Liver (tissue), 9 donors: ENCODE measurements around the gene RNF135. TPM values are rescaled to one million over a fixed set of nuclear protein-coding genes. Genes with fewer than 3 reads are reported as not detected.
"Not testable (repeated sequence)": the region's sequence is repeated elsewhere in the genome, so short reads cannot be mapped to it uniquely, and the experiment has no call there.

Experiments
- DNase-seq: peaks from one replicate; pipeline ENCODE4 v3.0.0-alpha.2; 2017; ENCODE audit warnings: low spot score
- H3K27ac ChIP-seq, 2 donors: one replicate each; pipeline ENCODE4 v1.7.0; 2013; ENCODE audit warnings: inconsistent platforms in 2 of 2, low read length in 2 of 2, control low read depth in 1 of 2, low read depth in 1 of 2, mild to moderate bottlenecking in 1 of 2
- H3K27me3 ChIP-seq, 4 donors: one replicate each; pipeline versions ENCODE4 v1.6.1 to v1.7.0; 2013; ENCODE audit warnings: low read length in 3 of 4, inconsistent platforms in 1 of 4, mild to moderate bottlenecking in 1 of 4, moderate library complexity in 1 of 4; ENCODE audit not compliant: control insufficient read depth in 4 of 4, insufficient read depth in 4 of 4
- H3K36me3 ChIP-seq, 4 donors: one replicate each; pipeline versions ENCODE4 v1.6.1 to v1.7.0; 2013; ENCODE audit warnings: low read length in 3 of 4, mild to moderate bottlenecking in 3 of 4, low read depth in 1 of 4, moderate library complexity in 1 of 4; ENCODE audit not compliant: control insufficient read depth in 4 of 4, insufficient read depth in 3 of 4
- H3K4me1 ChIP-seq, 4 donors: one replicate each; pipeline versions ENCODE4 v1.6.1 to v1.7.0; 2013; ENCODE audit warnings: low read length in 3 of 4, mild to moderate bottlenecking in 3 of 4, moderate library complexity in 1 of 4; ENCODE audit not compliant: control insufficient read depth in 4 of 4, insufficient read depth in 4 of 4
- H3K4me3 ChIP-seq, 3 donors: one replicate each; pipeline versions ENCODE4 v1.6.1 to v1.7.0; 2013; ENCODE audit warnings: low read length in 3 of 3, control low read depth in 1 of 3, low read depth in 1 of 3, mild to moderate bottlenecking in 1 of 3
- H3K9ac ChIP-seq, 2 donors: one replicate each; pipeline ENCODE4 v1.7.0; 2013; ENCODE audit warnings: low read length in 2 of 2, mild to moderate bottlenecking in 2 of 2, moderate library complexity in 2 of 2, control low read depth in 1 of 2, low read depth in 1 of 2
- H3K9me3 ChIP-seq, 4 donors: one replicate each; pipeline versions ENCODE4 v1.6.1 to v1.7.0; 2013; ENCODE audit warnings: low read length in 3 of 4; ENCODE audit not compliant: control insufficient read depth in 4 of 4
- ATF3 ChIP-seq: IDR thresholded peaks from 2 replicates; pipeline ENCODE4 v1.6.1; 2016; ENCODE audit warnings: antibody characterized with exemption
- CTCF ChIP-seq: fragments of 150-350 bp; IDR thresholded peaks from 2 replicates; pipeline ENCODE4 v1.5.1; 2017; ENCODE audit warnings: improper control_type of control experiment, low read depth, low read length; ENCODE audit not compliant: missing input control
- EGR1 ChIP-seq, 2 donors: IDR thresholded peaks; 2 replicates each; pipeline ENCODE4 v1.6.1; 2016 to 2018; ENCODE audit warnings: antibody characterized with exemption in 2 of 2, low read depth in 2 of 2
- FOXA1 ChIP-seq: IDR thresholded peaks from 2 replicates; pipeline ENCODE4 v1.6.1; 2016; ENCODE audit warnings: antibody characterized with exemption
- FOXA2 ChIP-seq: IDR thresholded peaks from 2 replicates; pipeline ENCODE4 v1.6.1; 2016; ENCODE audit warnings: antibody characterized with exemption
- GABPA ChIP-seq, 2 donors: IDR thresholded peaks in 1 of 2; conservative IDR thresholded peaks in 1 of 2; 2 replicates each; pipeline ENCODE4 v1.6.1; 2016; ENCODE audit warnings: antibody characterized with exemption in 2 of 2, mild to moderate bottlenecking in 1 of 2, moderate library complexity in 1 of 2
- HNF4A ChIP-seq, 2 donors: conservative IDR thresholded peaks; 2 replicates each; pipeline ENCODE4 v1.6.1; 2016; ENCODE audit warnings: antibody characterized with exemption in 2 of 2, mild to moderate bottlenecking in 2 of 2
- HNF4G ChIP-seq: IDR thresholded peaks from 2 replicates; pipeline ENCODE4 v1.6.1; 2016; ENCODE audit warnings: antibody characterized with exemption
- JUND ChIP-seq, 2 donors: IDR thresholded peaks; 2 replicates each; pipeline ENCODE4 v1.6.1; 2016; ENCODE audit warnings: antibody characterized with exemption in 2 of 2
- MAX ChIP-seq: IDR thresholded peaks from 2 replicates; pipeline ENCODE4 v1.6.1; 2016; ENCODE audit warnings: antibody characterized with exemption
- NR2F2 ChIP-seq: IDR thresholded peaks from 2 replicates; pipeline ENCODE4 v1.6.1; 2016; ENCODE audit warnings: antibody characterized with exemption
- REST ChIP-seq: IDR thresholded peaks from 2 replicates; pipeline ENCODE4 v1.6.1; 2016; ENCODE audit warnings: antibody characterized with exemption, mild to moderate bottlenecking
- RXRA ChIP-seq, 2 donors: IDR thresholded peaks; 2 replicates each; pipeline ENCODE4 v1.6.1; 2017 to 2018; ENCODE audit warnings: antibody characterized with exemption in 2 of 2, mild to moderate bottlenecking in 1 of 2
- SP1 ChIP-seq: IDR thresholded peaks from 2 replicates; pipeline ENCODE4 v1.6.1; 2018; ENCODE audit warnings: antibody characterized with exemption, mild to moderate bottlenecking
- TAF1 ChIP-seq: conservative IDR thresholded peaks from 2 replicates; pipeline ENCODE4 v1.6.1; 2016; ENCODE audit warnings: antibody characterized with exemption, mild to moderate bottlenecking
- YY1 ChIP-seq: IDR thresholded peaks from 2 replicates; pipeline ENCODE4 v1.6.1; 2016; ENCODE audit warnings: antibody characterized with exemption, mild to moderate bottlenecking
- ZBTB33 ChIP-seq: IDR thresholded peaks from 2 replicates; pipeline ENCODE4 v1.6.1; 2016; ENCODE audit warnings: antibody characterized with exemption
- WGBS: extraction: QIAGEN DNeasy Blood & Tissue Kit; methylation state at CpG from one replicate; pipeline ENCODE4 v1.1.7; 2013; 5-methylcytosine and 5-hydroxymethylcytosine counted together
- polyA plus RNA-seq, 2 donors: library from polyadenylated mRNA; stranded (reverse) in 1 of 2; unstranded in 1 of 2; fragments of 200-250 nt in 1 of 2; fragments of >200 nt in 1 of 2; fragmentation: Nextera tagmentation in 1 of 2; extraction: Ambion mirVana in 1 of 2; gene quantifications; one replicate each; pipeline versions ENCODE4 v1.2.1 to v1.2.3, GENCODE V29; 2013 to 2015
- total RNA-seq, 2 donors: library from RNA; depleted of rRNA; stranded (reverse); fragments of >200 nt; gene quantifications; one replicate each; pipeline ENCODE4 v1.2.3, GENCODE V29; 2014
- donor health status: healthy.
- donor health status: healthy.
- donor health status: healthy.
- donor health status: healthy.
- donor health status: healthy.

RNF135 gene
- total and polyA plus RNA-seq, 4 donors, result 3.4 to 5.5 (median 3.7) TPM

- H3K4me1 ChIP-seq, result no peaks in the 10 kb centered on the region
- H3K9ac ChIP-seq, result no peak overlapping the region
- peaks cover 0 to 2% (median 0%) of the 10 kb centered on the region in 4 donors for H3K36me3 ChIP-seq
- TF ChIP-seq MAX, result no peak
- TF ChIP-seq HNF4G, result no peak
- no peak for TF ChIP-seq TAF1
- no peak for TF ChIP-seq SP1
- TF ChIP-seq CTCF, result no peak
- TF ChIP-seq ZBTB33, result no peak
- no peak for TF ChIP-seq JUND (IDR thresholded peaks at IDR 0.05)
- no peak for TF ChIP-seq REST
- no peak for TF ChIP-seq FOXA2
- TF ChIP-seq FOXA1, result no peak
- TF ChIP-seq NR2F2, result no peak
- no peak for TF ChIP-seq ATF3
- no peak for TF ChIP-seq EGR1 (IDR thresholded peaks at IDR 0.05; ENCODE audit: low read depth in 2 of 2)
- TF ChIP-seq YY1, result no peak
- TF ChIP-seq RXRA (IDR thresholded peaks at IDR 0.05), result no peak
- TF ChIP-seq GABPA (IDR thresholded peaks at IDR 0.05 in 1 of 2, conservative IDR thresholded peaks at IDR 0.05 in 1 of 2), result no peak
- TF ChIP-seq HNF4A (conservative IDR thresholded peaks at IDR 0.05), result no peak
- H3K9me3 ChIP-seq, result no peaks in the 10 kb centered on the region
- 71% methylated on average over 8 of the region's 8 CpGs for WGBS
- no peak overlapping the region for H3K27ac ChIP-seq
- DNase-seq, result no peak
- no peaks in the 10 kb centered on the region for H3K27me3 ChIP-seq
- no peak overlapping the region for H3K4me3 ChIP-seq
Observed at GRCh38 chr17:30929081-30929633, 41.7 kb upstream of the RNF135 start.

GRCh38 chr17:30929861-30930260 lies 41.0 kb upstream of the RNF135 start:
- not testable (repeated sequence) for DNase-seq
- 98% methylated on average over 3 of the region's 3 CpGs for WGBS

More at GRCh38 chr17:30929861-30930260, 41.0 kb upstream of the RNF135 start:
- H3K36me3 ChIP-seq, H3K27ac ChIP-seq, H3K4me3 ChIP-seq, H3K9me3 ChIP-seq, H3K27me3 ChIP-seq, H3K4me1 ChIP-seq, H3K9ac ChIP-seq: not testable (repeated sequence)
